Stomach (tissue), 9 donors: Measurements from ENCODE around the gene OAS3. TPM values are rescaled to one million over a fixed set of nuclear protein-coding genes. Genes with fewer than 3 reads are reported as not detected.

Experiments
- DNase-seq, 2 donors: peaks; one replicate each; pipeline versions ENCODE4 v3.0.0 to v3.0.0-alpha.2; 2013 to 2019
- H3K27ac ChIP-seq, 5 donors: fragments of 200-600 bp in 4 of 5; sonication (generic) in 4 of 5; one replicate each; pipeline ENCODE4 v1.5.1; 2013 to 2019; ENCODE audit warnings: mild to moderate bottlenecking in 1 of 5, moderate library complexity in 1 of 5
- H3K27me3 ChIP-seq, 3 donors: fragments of 200-600 bp; sonication (generic); one replicate each; pipeline ENCODE4 v1.5.1; 2017 to 2019; ENCODE audit warnings: mixed run types in 1 of 3
- H3K36me3 ChIP-seq, 4 donors: fragments of 200-600 bp; sonication (generic); 1 replicate in 3 of 4; 2 replicates in 1 of 4; pipeline ENCODE4 v1.5.1; 2016 to 2019
- H3K4me1 ChIP-seq, 4 donors: fragments of 200-600 bp; sonication (generic); one replicate each; pipeline ENCODE4 v1.5.1; 2016 to 2019
- H3K4me3 ChIP-seq, 4 donors: fragments of 200-600 bp; sonication (generic) in 3 of 4; one replicate each; pipeline ENCODE4 v1.5.1; 2016 to 2019; ENCODE audit warnings: mild to moderate bottlenecking in 1 of 4
- H3K9me3 ChIP-seq, 4 donors: fragments of 200-600 bp; sonication (generic); one replicate each; pipeline ENCODE4 v1.5.1; 2016 to 2019
- EP300 ChIP-seq: sonication (generic); formaldehyde crosslinking; IDR thresholded peaks from one replicate; pipeline ENCODE4 v1.6.1; 2017; ENCODE audit warnings: antibody characterized with exemption
- POLR2A ChIP-seq, 4 donors: fragments of 450-650 bp; IDR thresholded peaks; one replicate each; pipeline ENCODE4 v1.6.1; 2016; ENCODE audit warnings: antibody characterized with exemption in 4 of 4, control low read depth in 2 of 4, mild to moderate bottlenecking in 1 of 4, moderate library complexity in 1 of 4
- POLR2AphosphoS5 ChIP-seq, 3 donors: sonication (generic); formaldehyde crosslinking; IDR thresholded peaks; one replicate each; pipeline ENCODE4 v1.6.1; 2016; ENCODE audit warnings: antibody characterized with exemption in 3 of 3
- WGBS, 5 donors: extraction: QIAGEN DNeasy Blood & Tissue Kit in 3 of 5; methylation state at CpG; one replicate each; pipeline versions ENCODE4 v1.1.5 to v1.1.7; 2013 to 2018; 5-methylcytosine and 5-hydroxymethylcytosine counted together
- intact Hi-C: fragments of 100-400 bp; cut with DNase I; formaldehyde crosslinking; loops from one replicate; pipeline ENCODE4 v1.15.1; 2023; ENCODE audit warnings: low total_unique reads
- polyA plus RNA-seq, 3 donors: library from polyadenylated mRNA; stranded (reverse); fragments of 200-250 nt; gene quantifications; one replicate each; pipeline ENCODE4 v1.2.3, GENCODE V29; 2013
- total RNA-seq, 5 donors: library from RNA; depleted of rRNA; stranded (reverse); fragments of >200 nt; gene quantifications; one replicate each; pipeline versions ENCODE4 v1.1.0 to v1.2.3, GENCODE V29; 2014 to 2016
- TF ChIP-seq, protein P1 (sequence below), 7 experiments: fragments of 450-650 bp in 4 of 7; fragments of 200-600 bp in 3 of 7; sonication (generic) in 3 of 7; IDR thresholded peaks; one replicate each; pipeline ENCODE4 v1.5.1; 2016 to 2019; ENCODE audit warnings: antibody characterized with exemption in 7 of 7, control low read depth in 2 of 7, mild to moderate bottlenecking in 1 of 7
- donor health status: healthy with polysubstance abuse.
- donor health status: Bipolar disorder and iron deficiency.
- donor health status: healthy.

Gene OAS3
- total and polyA plus RNA-seq, 8 donors, result 5.7 to 208 (median 9.8) TPM

DNA sequence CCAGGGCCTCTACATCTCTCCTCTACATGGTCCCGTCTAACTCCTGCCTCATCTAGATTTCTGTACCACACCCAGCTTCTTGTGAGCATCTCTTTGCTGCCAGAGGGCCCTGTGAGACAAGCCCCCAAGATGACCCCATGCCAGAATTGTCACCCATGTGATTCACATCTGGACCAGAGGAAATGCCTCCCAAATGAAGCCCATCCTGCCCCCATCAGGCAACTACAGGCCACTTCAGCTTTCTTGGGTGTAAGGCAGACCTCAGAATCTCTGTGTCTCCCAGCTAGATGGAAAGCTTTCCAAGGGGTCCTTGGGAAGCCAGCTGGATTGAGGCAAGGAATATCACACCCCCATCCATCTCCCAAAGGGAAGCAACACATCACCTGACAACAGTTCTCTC lies 9.3 kb upstream of the OAS3 start:
- H3K4me1 ChIP-seq, result peaks cover 5 to 24% (median 11%) of the 10 kb centered on the region in 4 donors
- peaks cover 0 to 5% (median 0%) of the 10 kb centered on the region in 4 donors for H3K36me3 ChIP-seq
- H3K4me3 ChIP-seq, result no peak overlapping the region
- WGBS, 5 donors, result 75 to 100% (median 89%) methylated on average over 1 of the region's 1 CpG
- H3K27ac ChIP-seq, result no peak overlapping the region
- intact Hi-C loops, result no loop called here
- DNase-seq, result no peak
- no peaks in the 10 kb centered on the region for H3K27me3 ChIP-seq
- H3K9me3 ChIP-seq, result no peaks in the 10 kb centered on the region
- TF ChIP-seq POLR2A (IDR thresholded peaks at IDR 0.05) (no peak), EP300 (no peak), POLR2AphosphoS5 (IDR thresholded peaks at IDR 0.05) (no peak)
- TF ChIP-seq, protein P1, sequence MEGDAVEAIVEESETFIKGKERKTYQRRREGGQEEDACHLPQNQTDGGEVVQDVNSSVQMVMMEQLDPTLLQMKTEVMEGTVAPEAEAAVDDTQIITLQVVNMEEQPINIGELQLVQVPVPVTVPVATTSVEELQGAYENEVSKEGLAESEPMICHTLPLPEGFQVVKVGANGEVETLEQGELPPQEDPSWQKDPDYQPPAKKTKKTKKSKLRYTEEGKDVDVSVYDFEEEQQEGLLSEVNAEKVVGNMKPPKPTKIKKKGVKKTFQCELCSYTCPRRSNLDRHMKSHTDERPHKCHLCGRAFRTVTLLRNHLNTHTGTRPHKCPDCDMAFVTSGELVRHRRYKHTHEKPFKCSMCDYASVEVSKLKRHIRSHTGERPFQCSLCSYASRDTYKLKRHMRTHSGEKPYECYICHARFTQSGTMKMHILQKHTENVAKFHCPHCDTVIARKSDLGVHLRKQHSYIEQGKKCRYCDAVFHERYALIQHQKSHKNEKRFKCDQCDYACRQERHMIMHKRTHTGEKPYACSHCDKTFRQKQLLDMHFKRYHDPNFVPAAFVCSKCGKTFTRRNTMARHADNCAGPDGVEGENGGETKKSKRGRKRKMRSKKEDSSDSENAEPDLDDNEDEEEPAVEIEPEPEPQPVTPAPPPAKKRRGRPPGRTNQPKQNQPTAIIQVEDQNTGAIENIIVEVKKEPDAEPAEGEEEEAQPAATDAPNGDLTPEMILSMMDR (IDR thresholded peaks at IDR 0.05), result no peak

- 96 to 100% (median 98%) methylated on average over 3 of the region's 3 CpGs for WGBS, 5 donors
- Histone ChIP-seq H3K27me3 (no peaks in the 10 kb centered on the region), H3K4me3 (no peak overlapping the region), H3K36me3 (peaks cover 0 to 5% (median 0%) of the 10 kb centered on the region in 4 donors), H3K9me3 (no peaks in the 10 kb centered on the region), H3K27ac (no peak overlapping the region), H3K4me1 (peaks cover 5 to 19% (median 11%) of the 10 kb centered on the region in 4 donors)
- no peak for TF ChIP-seq POLR2A (IDR thresholded peaks at IDR 0.05)
- no peak for TF ChIP-seq POLR2AphosphoS5 (IDR thresholded peaks at IDR 0.05)
- TF ChIP-seq EP300, result no peak
- TF ChIP-seq, protein P1 (IDR thresholded peaks at IDR 0.05), result no peak
- DNase-seq, result no peak
- intact Hi-C loops, result no loop called here
These were observed 8.6 kb upstream of the OAS3 start for GRCh38 chr12:112929715-112930114.

DNA sequence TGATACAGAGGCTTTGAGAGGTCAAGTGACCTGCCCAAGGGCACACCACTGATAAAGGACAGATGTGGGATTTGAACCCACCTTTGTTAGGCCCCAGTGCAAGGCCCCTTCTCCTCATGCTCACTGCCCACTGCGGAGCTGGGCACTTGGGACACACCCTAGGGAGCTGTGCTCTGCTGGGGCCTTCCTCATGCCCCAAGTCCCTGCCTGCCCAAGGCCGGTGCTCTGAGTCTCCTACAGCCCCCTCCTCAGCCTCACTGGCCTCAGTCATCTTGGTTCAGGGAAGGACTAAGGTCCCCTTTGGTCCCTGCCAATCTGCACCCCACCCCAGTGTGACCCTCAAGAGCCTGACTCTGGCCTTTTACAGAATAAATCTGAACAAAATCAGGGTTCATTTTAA lies 7.9 kb upstream of the OAS3 start:
- Histone ChIP-seq H3K27me3 (no peaks in the 10 kb centered on the region), H3K9me3 (no peaks in the 10 kb centered on the region), H3K4me1 (peaks cover 5 to 14% (median 9%) of the 10 kb centered on the region in 4 donors), H3K27ac (no peak overlapping the region), H3K4me3 (no peak overlapping the region), H3K36me3 (peaks cover 0 to 5% (median 0%) of the 10 kb centered on the region in 4 donors)
- DNase-seq, result no peak
- WGBS, 5 donors, result 83 to 100% (median 92%) methylated on average over 2 of the region's 2 CpGs
- intact Hi-C loops, result no loop called here
- TF ChIP-seq, protein P1 (IDR thresholded peaks at IDR 0.05), result no peak
- no peak for TF ChIP-seq EP300
- TF ChIP-seq POLR2AphosphoS5 (IDR thresholded peaks at IDR 0.05), result no peak
- TF ChIP-seq POLR2A (IDR thresholded peaks at IDR 0.05), result no peak

GRCh38 chr12:112932485-112933128 lies 5.7 kb upstream of the OAS3 start:
- TF ChIP-seq POLR2AphosphoS5 (IDR thresholded peaks at IDR 0.05) (no peak), EP300 (no peak), POLR2A (IDR thresholded peaks at IDR 0.05) (no peak)
- TF ChIP-seq, protein P1 (IDR thresholded peaks at IDR 0.05), result no peak
- Histone ChIP-seq H3K9me3 (no peaks in the 10 kb centered on the region), H3K4me1 (peaks cover 0 to 9% (median 4%) of the 10 kb centered on the region in 4 donors), H3K27me3 (no peaks in the 10 kb centered on the region), H3K27ac (no peak overlapping the region), H3K4me3 (no peak overlapping the region), H3K36me3 (peaks cover 0 to 3% (median 0%) of the 10 kb centered on the region in 4 donors)
- 27 to 54% (median 41%) methylated on average over 6 of the region's 6 CpGs for WGBS, 5 donors
- DNase-seq, result no peak
- intact Hi-C loops, result no loop called here
